Measurements from ENCODE around the gene ECHS1. TPM values are rescaled to one million over a fixed set of nuclear protein-coding genes. Genes with fewer than 3 reads are reported as not detected.

The ECHS1 gene
- total and polyA plus RNA-seq, 2 experiments from 2014 or later: 92.1 to 127 TPM

GRCh38 chr10:133354672-133355240 is 18.4 kb downstream of the ECHS1 start:
- TF ChIP-seq CREB1 (CRISPR knock-in tag; IDR thresholded peaks at IDR 0.05; ENCODE audit: low read depth) (no peak), ETS1 (IDR thresholded peaks at IDR 0.05) (no peak), ZNF462 (CRISPR knock-in tag; IDR thresholded peaks at IDR 0.05) (no peak), EZH2phosphoT487 (IDR thresholded peaks at IDR 0.05; ENCODE audit: unreplicated experiment) (no peak), NANOG (IDR thresholded peaks at IDR 0.05; ENCODE audit: borderline replicate concordance) (no peak), JUNB (IDR thresholded peaks at IDR 0.05; ENCODE audit: unreplicated experiment) (no peak), ZNF331 (CRISPR knock-in tag; IDR thresholded peaks at IDR 0.05; ENCODE audit: low read depth) (no peak), REST (IDR thresholded peaks at IDR 0.05; ENCODE audit: unreplicated experiment) (no peak), STAT1 (IDR thresholded peaks at IDR 0.05; ENCODE audit: unreplicated experiment) (no peak), CTCF (conservative IDR thresholded peaks at IDR 0.05; ENCODE audit: low read depth in 2 of 2) (no peak), ZNF114 (CRISPR knock-in tag; IDR thresholded peaks at IDR 0.05) (no peak), POLR2AphosphoS5 (IDR thresholded peaks at IDR 0.05; ENCODE audit: low read depth) (no peak), EZH2 (IDR thresholded peaks at IDR 0.05; ENCODE audit: low read depth, unreplicated experiment) (no peak)
- Mint-ChIP-seq H3K4me3 (no peak overlapping the region), H3K27me3 (ENCODE audit: insufficient read depth, low read depth, poor library complexity) (peaks cover 18% of the 10 kb centered on the region), H3K27ac (no peak overlapping the region), H3K9me3 (no peaks in the 10 kb centered on the region), H3K4me1 (no peaks in the 10 kb centered on the region; the same call in 2 of the 3 replicates), H3K36me3 (ENCODE audit: low read depth) (no peaks in the 10 kb centered on the region)
- H3K79me2 ChIP-seq (replicated peaks; ENCODE audit: insufficient read depth): 0 out of 2 replicates have a peak, but pooled peaks cover 4% of the 10 kb centered on the region
- H3K9me2 ChIP-seq (ENCODE audit: insufficient read depth): no peaks in the 10 kb centered on the region
- ATAC-seq: no peak
- H3F3A ChIP-seq (replicated peaks; ENCODE audit: low read depth): 0 out of 2 replicates have a peak, but pooled peaks cover 3% of the 10 kb centered on the region
- H3K4me2 ChIP-seq: no peak overlapping the region
- no peaks in the 10 kb centered on the region; the same call in 1 of the 2 replicates for H4K20me1 ChIP-seq (replicated peaks; ENCODE audit: insufficient read depth)
- no peak overlapping the region for H3K27ac ChIP-seq (ENCODE audit: low read depth)
- DNase-seq (ENCODE audit: low spot score): no peak
- H3K27me3 ChIP-seq (ENCODE audit: insufficient read depth): peaks cover under 1% of the 10 kb centered on the region; the same call in 1 of the 2 replicates
- no peak overlapping the region for H2AFZ ChIP-seq
- H3K4me1 ChIP-seq (ENCODE audit: insufficient read depth): no peaks in the 10 kb centered on the region
- H3K4me3 ChIP-seq: no peak overlapping the region
- H3K36me3 ChIP-seq (ENCODE audit: insufficient read depth): no peaks in the 10 kb centered on the region

All from GM23338 (cell line).